ENCODE results near the gene BTBD9.

The BTBD9 gene

DNA sequence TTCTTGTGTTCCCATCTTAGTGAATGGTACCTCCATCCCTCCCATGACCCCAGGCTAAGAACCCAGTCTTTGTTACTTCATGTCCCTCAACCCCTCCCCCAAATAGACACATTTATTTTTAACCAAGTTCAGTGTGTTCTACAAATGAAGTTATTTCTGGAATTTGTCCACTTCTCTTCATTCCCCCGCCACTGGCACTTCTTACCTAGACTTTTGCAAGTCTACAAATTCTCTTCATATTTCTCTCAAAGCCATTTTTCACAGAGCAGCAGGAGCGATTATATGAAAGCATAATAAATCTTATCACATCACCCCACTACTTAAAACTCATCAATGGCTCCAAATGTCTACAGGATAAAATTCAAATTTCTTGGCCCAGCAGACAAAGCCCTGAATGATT is 131.4 kb downstream of the BTBD9 start:
- TF ChIP-seq, protein P1, sequence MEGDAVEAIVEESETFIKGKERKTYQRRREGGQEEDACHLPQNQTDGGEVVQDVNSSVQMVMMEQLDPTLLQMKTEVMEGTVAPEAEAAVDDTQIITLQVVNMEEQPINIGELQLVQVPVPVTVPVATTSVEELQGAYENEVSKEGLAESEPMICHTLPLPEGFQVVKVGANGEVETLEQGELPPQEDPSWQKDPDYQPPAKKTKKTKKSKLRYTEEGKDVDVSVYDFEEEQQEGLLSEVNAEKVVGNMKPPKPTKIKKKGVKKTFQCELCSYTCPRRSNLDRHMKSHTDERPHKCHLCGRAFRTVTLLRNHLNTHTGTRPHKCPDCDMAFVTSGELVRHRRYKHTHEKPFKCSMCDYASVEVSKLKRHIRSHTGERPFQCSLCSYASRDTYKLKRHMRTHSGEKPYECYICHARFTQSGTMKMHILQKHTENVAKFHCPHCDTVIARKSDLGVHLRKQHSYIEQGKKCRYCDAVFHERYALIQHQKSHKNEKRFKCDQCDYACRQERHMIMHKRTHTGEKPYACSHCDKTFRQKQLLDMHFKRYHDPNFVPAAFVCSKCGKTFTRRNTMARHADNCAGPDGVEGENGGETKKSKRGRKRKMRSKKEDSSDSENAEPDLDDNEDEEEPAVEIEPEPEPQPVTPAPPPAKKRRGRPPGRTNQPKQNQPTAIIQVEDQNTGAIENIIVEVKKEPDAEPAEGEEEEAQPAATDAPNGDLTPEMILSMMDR (IDR thresholded peaks at IDR 0.05; ENCODE audit: insufficient read depth, low read depth, low read length, missing control alignments): no peak
- no peak for DNase-seq (ENCODE audit: low read depth)

DNA sequence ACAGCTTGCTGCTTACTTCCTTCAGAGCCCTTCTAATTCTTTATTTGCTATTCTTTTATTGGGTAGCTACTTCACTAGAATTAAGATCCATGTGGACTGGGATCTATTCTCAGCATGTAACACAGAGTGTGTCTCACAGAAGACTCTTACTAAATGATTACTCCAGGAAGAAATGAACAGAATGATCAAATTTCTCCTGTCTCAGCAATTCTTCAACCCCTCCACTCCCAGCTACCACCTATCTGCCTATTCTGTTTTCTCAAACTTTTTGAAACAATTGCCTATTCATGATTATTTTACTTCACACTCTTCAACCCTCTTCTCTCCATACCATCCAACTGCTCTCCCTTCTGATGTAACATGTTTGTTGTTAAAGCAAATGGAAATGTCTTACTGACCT is 132.6 kb downstream of the BTBD9 start:
- TF ChIP-seq, protein P1 (IDR thresholded peaks at IDR 0.05; ENCODE audit: insufficient read depth, low read depth, low read length, missing control alignments): no peak
- no peak for DNase-seq (ENCODE audit: low read depth)
- no peak overlapping the region for H3K4me3 ChIP-seq (ENCODE audit: low read length)

More for the DNA sequence above, 131.4 kb downstream of the BTBD9 start:
- no peak overlapping the region for H3K4me3 ChIP-seq (ENCODE audit: low read length)

DNA sequence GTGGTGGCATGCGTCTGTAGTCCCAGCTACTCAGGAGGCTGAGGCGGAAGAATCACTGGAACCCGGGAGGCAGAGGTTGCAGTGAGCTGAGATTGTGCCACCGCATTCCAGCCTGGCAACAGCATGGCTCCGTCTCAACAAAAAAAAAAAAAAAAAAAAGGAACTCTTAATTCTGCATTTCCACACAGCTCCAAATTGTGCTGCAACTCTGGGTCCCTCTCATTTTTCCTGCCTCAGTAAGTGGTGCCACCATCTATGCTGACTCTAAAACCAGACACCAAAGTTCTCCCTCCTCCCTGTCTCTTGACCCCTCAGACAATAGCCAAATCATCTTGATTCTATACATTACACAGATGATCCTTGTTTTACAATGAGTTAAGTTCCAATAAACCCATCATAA is 133.9 kb downstream of the BTBD9 start:
- no peak for DNase-seq (ENCODE audit: low read depth)

DNA sequence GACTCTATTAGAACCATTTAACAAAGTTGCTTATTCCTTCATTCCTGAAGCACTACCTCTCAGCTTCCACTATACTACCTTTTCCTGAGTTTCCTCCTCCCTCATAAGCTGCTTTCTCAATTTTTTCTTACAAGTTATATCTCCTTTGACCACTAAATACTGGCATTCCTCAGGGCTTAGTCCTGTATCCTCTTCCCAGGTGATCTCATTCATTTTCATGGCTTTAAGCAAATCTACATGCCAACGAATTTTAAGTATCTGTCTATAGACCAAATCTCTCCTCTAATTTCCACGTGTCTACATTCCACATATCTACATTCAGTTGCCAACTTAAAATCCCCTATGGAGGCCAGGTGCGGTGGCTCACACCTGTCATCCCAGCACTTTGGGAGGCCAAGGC is 134.7 kb downstream of the BTBD9 start:
- TF ChIP-seq, protein P1 (IDR thresholded peaks at IDR 0.05; ENCODE audit: insufficient read depth, low read depth, low read length, missing control alignments): no peak
- H3K4me3 ChIP-seq (ENCODE audit: low read length): no peak overlapping the region
- DNase-seq (ENCODE audit: low read depth): peak; percentile 46

More for the DNA sequence above, 133.9 kb downstream of the BTBD9 start:
- TF ChIP-seq, protein P1 (IDR thresholded peaks at IDR 0.05; ENCODE audit: insufficient read depth, low read depth, low read length, missing control alignments): no peak
- H3K4me3 ChIP-seq (ENCODE audit: low read length): no peak overlapping the region

DNA sequence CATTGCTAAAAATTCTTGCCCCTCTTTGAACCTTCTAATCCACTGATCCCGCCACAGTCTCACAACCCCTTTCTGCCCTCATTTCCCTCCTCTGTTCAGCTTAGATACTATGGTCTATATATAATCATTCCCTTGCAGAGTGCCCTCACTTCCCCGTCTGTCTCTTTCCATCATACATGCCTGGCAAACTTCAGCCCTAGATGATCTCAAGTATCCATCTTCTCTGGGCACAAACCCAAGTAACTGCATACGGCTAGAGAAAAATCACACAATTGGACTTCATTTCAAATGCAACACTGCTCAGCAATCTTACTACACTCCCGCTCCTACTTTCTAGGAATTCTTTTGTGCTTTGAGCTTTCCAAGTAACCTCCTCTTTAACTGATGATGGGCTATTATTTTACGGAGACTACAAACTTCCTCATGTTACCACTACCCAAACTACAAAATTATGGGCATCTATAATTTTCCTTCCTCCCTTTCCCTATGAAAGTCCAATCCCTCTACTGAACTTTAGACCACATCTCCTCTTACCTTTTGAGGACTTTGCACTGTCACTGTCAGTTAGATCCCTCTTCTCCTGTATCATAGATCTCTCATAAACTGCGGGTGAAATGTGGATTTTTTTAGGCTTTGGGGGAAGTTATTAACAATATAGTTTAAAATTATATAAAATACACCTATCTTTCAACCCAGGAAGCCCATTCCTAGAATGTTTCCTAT is 135.6 kb downstream of the BTBD9 start:
- TF ChIP-seq, protein P1 (IDR thresholded peaks at IDR 0.05; ENCODE audit: insufficient read depth, low read depth, low read length, missing control alignments): no peak
- DNase-seq (ENCODE audit: low read depth): no peak
- H3K4me3 ChIP-seq (ENCODE audit: low read length): no peak overlapping the region

DNA sequence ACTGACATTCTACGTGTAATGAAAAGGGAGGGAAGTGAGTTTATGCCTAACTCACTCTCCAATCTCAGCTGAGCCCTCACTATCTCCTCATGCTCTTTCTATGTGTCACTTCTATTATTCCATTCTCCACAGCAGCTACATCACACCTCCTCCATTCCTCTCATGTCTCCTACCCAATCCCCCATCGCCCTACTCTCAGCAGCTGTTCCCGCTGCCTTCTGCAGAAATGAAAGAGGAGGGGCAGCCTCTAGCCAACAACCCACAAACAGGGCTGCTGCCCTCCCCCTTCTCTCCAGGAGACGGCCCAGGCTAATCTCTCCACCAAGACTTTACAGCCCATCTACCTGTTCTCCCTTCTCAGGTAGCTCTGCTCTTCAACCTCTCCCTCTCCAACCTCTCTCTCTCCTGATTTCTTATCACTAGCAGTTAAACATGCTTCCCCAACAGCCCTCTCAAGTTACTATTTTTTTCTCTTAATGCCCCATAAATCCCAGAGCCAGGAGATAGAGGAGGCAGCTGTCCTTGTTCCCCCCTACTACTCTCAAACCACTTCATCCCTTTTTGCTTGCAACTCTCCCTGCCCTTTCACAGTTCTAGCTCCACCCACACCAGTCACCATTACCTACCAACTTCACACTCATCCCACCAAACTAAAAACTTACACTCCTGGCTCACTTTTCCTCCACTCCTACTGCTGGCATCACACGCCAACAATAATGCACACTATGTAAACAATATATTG is 136.5 kb downstream of the BTBD9 start:
- H3K4me3 ChIP-seq (ENCODE audit: low read length): no peak overlapping the region
- DNase-seq (ENCODE audit: low read depth): no peak
- TF ChIP-seq, protein P1 (IDR thresholded peaks at IDR 0.05; ENCODE audit: insufficient read depth, low read depth, low read length, missing control alignments): no peak
